ENCODE results near the gene SEC31A. TPM values are rescaled to one million over a fixed set of nuclear protein-coding genes. Genes with fewer than 3 reads are reported as not detected.

Gene SEC31A
- total RNA-seq, 1 experiment from 2014 or later, result 128 TPM

DNA sequence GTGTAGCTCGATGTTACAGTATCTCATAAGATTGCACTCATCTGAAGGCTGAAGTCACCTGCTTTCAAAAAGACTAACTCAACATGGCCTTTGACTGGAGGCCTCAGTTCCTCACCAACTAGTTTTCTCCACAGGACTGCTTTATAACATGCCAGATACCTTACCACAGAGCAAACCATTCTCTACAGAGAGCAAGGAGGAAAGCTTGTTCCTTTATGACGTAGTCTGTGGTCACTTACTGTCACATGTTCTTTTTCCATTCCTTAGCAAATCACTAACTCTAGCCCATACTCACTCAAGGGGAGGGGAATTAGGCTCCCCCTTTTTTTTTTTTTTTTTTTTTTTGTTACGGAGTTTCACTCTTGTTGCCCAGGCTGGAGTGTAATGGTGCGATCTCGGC is 12.8 kb upstream of the SEC31A start:
- no peak overlapping the region for H3K27ac Mint-ChIP-seq
- no CpG with 5 or more reads among the region's 5 CpGs for WGBS (ENCODE audit: extremely low coverage, insufficient read length, low lambda C conversion rate)
- no peak overlapping the region for H2BK20ac ChIP-seq (ENCODE audit: low read depth, low read length, poor library complexity, severe bottlenecking)

More for the DNA sequence above, 12.8 kb upstream of the SEC31A start:
- H2AK5ac ChIP-seq (ENCODE audit: insufficient read length, low read length), result no peak overlapping the region
- no peak overlapping the region for H3K9ac ChIP-seq (ENCODE audit: extremely low read depth, insufficient read length, low read length)
- H3K27ac ChIP-seq (ENCODE audit: insufficient read length, low read depth, low read length), result no peak overlapping the region
- no peak overlapping the region for H3K18ac ChIP-seq (ENCODE audit: insufficient read length, low read depth, low read length)
- no peak overlapping the region for H3K23ac ChIP-seq (ENCODE audit: insufficient read length, low read depth, low read length)
- H3K79me1 ChIP-seq (ENCODE audit: insufficient read depth, low read depth, low read length, poor library complexity, severe bottlenecking), result no peaks in the 10 kb centered on the region
- H3K4me3 Mint-ChIP-seq, result no peak overlapping the region
- no peak overlapping the region for H4K91ac ChIP-seq (ENCODE audit: insufficient read length, low read depth, low read length)
- DNase-seq, result no peak
- no peaks in the 10 kb centered on the region for H3K9me3 ChIP-seq (ENCODE audit: control insufficient read depth, low read depth, low read length)
- H4K8ac ChIP-seq (replicated peaks; ENCODE audit: insufficient read length, low read depth, low read length), result no peak overlapping the region
- H4K5ac ChIP-seq (ENCODE audit: insufficient read length, low read depth, low read length), result no peak overlapping the region
- no peak overlapping the region for H3T11ph ChIP-seq (ENCODE audit: low read length)
- no peak overlapping the region for H3K14ac ChIP-seq (ENCODE audit: insufficient read depth, low read length)
- H4K20me1 ChIP-seq (ENCODE audit: control insufficient read depth, insufficient read depth, insufficient read length), result no peaks in the 10 kb centered on the region
- H3K9me3 Mint-ChIP-seq, result no peaks in the 10 kb centered on the region
- H3K56ac ChIP-seq (ENCODE audit: insufficient read length, low read depth, low read length), result no peak overlapping the region
- H2BK120ac ChIP-seq (ENCODE audit: low read depth, low read length, poor library complexity, severe bottlenecking), result no peak overlapping the region
- no peaks in the 10 kb centered on the region for H3K27me3 ChIP-seq (ENCODE audit: insufficient read depth, low read length)
- H3K23me2 ChIP-seq (ENCODE audit: insufficient read length, low read depth, low read length, poor library complexity, severe bottlenecking), result peaks cover 6% of the 10 kb centered on the region
- no peak overlapping the region for H2BK15ac ChIP-seq (ENCODE audit: low read depth, low read length)
- H3K36me3 Mint-ChIP-seq (ENCODE audit: insufficient read depth in 1 of 3, low read depth in 3 of 3), result peaks cover 8 to 37% (median 28%) of the 10 kb centered on the region in 3 experiments; a peak in 6 of 7 replicates
- no peaks in the 10 kb centered on the region for H3K4me1 ChIP-seq (ENCODE audit: insufficient read depth, low read length)
- H3K4ac ChIP-seq (ENCODE audit: low read depth, low read length), result no peak overlapping the region
- no peak overlapping the region for H3K4me2 ChIP-seq (ENCODE audit: insufficient read depth, insufficient read length, low read length)
- H2BK12ac ChIP-seq (ENCODE audit: insufficient read length, low read depth, low read length), result no peak overlapping the region
- H3K27me3 Mint-ChIP-seq (ENCODE audit: low read depth), result no peaks in the 10 kb centered on the region
- peaks cover 6 to 7% of the 10 kb centered on the region in 2 experiments for H3K4me1 Mint-ChIP-seq
- no peak overlapping the region for H2AFZ ChIP-seq (ENCODE audit: low read length)
- no peak overlapping the region for H2BK5ac ChIP-seq (ENCODE audit: insufficient read length, low read length)
- H3K79me2 ChIP-seq (ENCODE audit: insufficient read depth, low read length), result peaks cover 15% of the 10 kb centered on the region; the same call in 1 of the 2 replicates
- TF ChIP-seq, protein P1, sequence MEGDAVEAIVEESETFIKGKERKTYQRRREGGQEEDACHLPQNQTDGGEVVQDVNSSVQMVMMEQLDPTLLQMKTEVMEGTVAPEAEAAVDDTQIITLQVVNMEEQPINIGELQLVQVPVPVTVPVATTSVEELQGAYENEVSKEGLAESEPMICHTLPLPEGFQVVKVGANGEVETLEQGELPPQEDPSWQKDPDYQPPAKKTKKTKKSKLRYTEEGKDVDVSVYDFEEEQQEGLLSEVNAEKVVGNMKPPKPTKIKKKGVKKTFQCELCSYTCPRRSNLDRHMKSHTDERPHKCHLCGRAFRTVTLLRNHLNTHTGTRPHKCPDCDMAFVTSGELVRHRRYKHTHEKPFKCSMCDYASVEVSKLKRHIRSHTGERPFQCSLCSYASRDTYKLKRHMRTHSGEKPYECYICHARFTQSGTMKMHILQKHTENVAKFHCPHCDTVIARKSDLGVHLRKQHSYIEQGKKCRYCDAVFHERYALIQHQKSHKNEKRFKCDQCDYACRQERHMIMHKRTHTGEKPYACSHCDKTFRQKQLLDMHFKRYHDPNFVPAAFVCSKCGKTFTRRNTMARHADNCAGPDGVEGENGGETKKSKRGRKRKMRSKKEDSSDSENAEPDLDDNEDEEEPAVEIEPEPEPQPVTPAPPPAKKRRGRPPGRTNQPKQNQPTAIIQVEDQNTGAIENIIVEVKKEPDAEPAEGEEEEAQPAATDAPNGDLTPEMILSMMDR (conservative IDR thresholded peaks at IDR 0.05), result no peak

Data from H9 (cell line).